Ramos (cell line): Measurements from ENCODE around the gene CDK12.
"Not testable (repeated sequence)": the region's sequence is repeated elsewhere in the genome, so short reads cannot be mapped to it uniquely, and the experiment has no call there.

ENCODE experiments used
- in situ Hi-C: fragments of 300-500 bp; cut with MboI; formaldehyde crosslinking; loops from one replicate; pipeline ENCODE4 v1.14.3; 2022; ENCODE audit warnings: low sequenced_read_pairs; ENCODE audit not compliant: unreplicated experiment

The CDK12 gene

GRCh38 chr17:39487946-39488345 lies 26.7 kb downstream of the CDK12 start:
- in situ Hi-C loops, result no loop called here

- in situ Hi-C loops, result not testable (repeated sequence)
Observed at GRCh38 chr17:39496921-39497320, 35.6 kb downstream of the CDK12 start.

DNA sequence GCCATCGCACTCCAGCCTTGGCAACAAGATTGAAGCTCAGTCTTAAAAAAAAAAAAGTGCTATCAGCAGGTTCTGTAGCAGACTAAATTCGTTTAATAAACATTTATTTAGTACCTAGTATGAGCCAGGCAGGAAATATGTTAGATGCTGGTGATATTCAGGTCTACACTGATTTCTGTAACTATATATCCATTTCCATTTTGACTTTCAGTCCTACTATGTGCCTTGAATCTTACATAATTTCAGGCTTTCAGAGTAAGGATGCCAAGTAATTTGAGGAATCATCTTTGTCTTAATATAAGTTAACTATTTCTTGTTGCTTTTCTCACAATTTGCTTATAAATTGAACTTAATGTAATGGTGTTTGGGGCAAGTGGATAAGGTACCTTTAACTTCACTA lies 46.2 kb downstream of the CDK12 start:
- in situ Hi-C loops, result no loop called here

- in situ Hi-C loops, result no loop called here
Observed at GRCh38 chr17:39508987-39509386, 47.7 kb downstream of the CDK12 start.

DNA sequence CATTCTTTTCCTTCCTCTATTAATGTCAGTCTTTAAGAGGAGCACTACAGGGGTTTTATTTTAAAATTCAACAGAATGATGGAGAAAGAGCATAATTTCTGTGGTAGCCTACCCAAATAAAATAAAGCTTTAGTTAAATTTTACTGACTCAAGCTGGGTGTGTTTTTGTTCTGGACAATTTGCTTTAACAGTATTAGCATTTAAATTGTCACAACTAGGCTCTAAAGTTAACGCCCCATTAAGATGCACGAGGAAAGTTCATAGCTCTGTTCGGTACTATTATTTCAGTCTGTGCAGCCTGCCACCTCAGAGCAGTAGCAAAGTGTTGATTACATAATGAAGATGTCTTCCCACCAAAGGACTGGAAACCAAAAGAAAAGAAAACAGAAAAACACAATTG lies 52.0 kb downstream of the CDK12 start:
- in situ Hi-C loops, result no loop called here

DNA sequence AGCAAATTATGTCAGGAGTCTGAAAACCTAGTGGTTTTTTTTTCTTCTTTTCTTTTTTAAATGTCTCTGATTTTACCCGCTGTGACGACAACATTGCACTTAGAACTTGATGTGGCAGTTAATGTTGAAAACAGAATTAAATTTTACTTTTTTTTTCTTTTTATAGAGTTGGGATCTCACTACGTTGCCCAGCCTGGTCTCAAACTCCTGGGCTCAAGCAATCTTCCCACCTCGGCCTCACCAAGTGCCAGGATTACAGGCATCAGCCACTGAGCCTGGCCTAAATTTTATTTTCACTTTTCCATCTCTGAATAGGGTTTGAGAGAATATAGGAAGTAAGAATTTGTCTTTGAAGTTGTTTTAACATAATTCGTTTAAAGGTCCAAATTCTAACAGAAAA lies 52.6 kb downstream of the CDK12 start:
- in situ Hi-C loops, result no loop called here

GRCh38 chr17:39517224-39517623 lies 55.9 kb downstream of the CDK12 start:
- in situ Hi-C loops, result no loop called here

DNA sequence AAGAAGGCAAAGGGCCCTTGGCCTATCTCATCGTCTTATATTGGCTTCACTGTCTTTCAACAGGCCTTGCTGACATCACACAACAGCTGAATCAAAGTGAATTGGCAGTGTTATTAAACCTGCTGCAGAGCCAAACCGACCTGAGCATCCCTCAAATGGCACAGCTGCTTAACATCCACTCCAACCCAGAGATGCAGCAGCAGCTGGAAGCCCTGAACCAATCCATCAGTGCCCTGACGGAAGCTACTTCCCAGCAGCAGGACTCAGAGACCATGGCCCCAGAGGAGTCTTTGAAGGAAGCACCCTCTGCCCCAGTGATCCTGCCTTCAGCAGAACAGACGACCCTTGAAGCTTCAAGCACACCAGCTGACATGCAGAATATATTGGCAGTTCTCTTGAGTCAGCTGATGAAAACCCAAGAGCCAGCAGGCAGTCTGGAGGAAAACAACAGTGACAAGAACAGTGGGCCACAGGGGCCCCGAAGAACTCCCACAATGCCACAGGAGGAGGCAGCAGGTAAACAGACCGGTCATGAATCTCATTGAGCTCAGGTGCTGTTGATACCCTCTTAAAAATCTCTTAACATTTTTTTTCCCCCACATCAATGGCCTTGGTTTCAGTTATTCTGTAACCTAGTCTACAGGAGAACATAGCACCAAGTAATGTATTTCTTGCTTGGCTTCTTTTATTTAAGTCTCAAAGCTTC lies 64.7 kb downstream of the CDK12 start:
- in situ Hi-C loops, result no loop called here

GRCh38 chr17:39527220-39527813 lies 66.0 kb downstream of the CDK12 start:
- in situ Hi-C loops, result no loop called here

DNA sequence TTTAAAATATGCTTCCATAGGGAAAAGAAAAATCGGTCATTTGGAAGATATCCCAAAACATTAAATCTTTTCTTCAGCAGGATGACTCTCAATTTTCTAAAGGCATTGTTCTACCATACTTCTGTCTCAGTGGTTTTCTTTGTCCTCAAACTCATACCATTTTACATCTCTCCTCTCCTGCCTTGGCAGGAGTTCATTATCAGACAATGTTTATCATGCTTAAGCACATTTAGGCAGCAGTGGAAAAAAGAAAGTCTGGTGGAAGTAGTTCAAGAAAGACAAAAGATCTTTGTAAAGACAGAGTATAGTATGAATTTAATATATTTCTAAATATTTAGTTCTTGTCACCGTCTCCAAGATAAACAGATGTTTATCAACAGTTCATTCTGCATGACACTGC lies 68.2 kb downstream of the CDK12 start:
- in situ Hi-C loops, result no loop called here

DNA sequence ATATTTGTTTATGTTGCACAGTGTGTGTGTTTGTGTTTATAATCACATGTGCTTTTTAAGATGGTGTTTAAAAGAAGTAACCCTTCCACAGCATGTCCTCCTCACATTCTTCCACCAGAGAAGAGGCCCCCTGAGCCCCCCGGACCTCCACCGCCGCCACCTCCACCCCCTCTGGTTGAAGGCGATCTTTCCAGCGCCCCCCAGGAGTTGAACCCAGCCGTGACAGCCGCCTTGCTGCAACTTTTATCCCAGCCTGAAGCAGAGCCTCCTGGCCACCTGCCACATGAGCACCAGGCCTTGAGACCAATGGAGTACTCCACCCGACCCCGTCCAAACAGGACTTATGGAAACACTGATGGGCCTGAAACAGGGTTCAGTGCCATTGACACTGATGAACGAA lies 69.2 kb downstream of the CDK12 start:
- in situ Hi-C loops, result no loop called here

- in situ Hi-C loops, result no loop called here
Observed at GRCh38 chr17:39531252-39531651, 70.0 kb downstream of the CDK12 start.

DNA sequence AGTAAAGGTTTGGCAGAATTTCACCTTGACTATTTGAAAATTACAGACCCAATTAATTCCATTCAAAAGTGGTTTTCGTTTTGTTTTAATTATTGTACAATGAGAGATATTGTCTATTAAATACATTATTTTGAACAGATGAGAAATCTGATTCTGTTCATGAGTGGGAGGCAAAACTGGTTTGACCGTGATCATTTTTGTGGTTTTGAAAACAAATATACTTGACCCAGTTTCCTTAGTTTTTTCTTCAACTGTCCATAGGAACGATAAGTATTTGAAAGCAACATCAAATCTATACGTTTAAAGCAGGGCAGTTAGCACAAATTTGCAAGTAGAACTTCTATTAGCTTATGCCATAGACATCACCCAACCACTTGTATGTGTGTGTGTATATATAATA lies 72.6 kb downstream of the CDK12 start:
- in situ Hi-C loops, result no loop called here

GRCh38 chr17:39534768-39535405 lies 73.6 kb downstream of the CDK12 start:
- in situ Hi-C loops, result no loop called here

DNA sequence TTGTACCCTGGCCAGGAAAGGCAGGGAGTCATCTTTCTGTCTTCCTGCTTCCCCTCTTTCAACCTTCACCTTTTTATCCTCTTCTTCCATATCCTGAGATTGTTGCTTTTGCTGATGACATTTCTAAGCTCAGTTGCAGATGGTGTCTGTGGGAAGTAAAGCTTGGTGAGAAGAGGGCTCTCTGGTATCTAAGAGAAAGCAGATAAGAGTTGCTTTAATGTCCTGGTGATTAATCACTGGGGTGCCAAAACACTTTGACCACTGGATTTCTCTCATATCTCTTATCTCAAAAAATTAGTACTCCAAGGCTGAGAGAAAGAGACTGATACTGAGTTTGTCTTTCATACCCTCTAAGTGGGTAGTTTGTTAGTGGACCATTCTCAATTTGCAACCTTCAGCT lies 75.2 kb downstream of the CDK12 start:
- in situ Hi-C loops, result no loop called here

DNA sequence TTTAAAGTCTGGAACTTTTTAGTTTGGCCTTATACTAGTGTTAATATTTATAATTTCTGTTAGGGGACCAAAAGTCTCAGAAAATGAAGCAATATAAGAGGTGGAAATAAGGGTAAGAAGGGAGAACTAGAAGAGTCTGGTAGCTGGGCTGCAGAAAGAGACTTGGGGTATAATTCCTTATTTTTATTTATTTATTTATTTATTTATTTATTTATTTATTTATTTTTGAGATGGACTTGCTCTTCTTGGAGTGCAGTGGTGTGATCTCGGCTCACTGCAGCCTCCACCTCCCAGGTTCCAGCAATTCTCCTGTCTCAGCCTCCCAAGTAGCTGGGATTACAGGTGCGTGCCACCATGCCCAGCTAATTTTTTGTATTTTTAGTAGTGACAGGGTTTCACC lies 76.1 kb downstream of the CDK12 start:
- in situ Hi-C loops, result not testable (repeated sequence)

DNA sequence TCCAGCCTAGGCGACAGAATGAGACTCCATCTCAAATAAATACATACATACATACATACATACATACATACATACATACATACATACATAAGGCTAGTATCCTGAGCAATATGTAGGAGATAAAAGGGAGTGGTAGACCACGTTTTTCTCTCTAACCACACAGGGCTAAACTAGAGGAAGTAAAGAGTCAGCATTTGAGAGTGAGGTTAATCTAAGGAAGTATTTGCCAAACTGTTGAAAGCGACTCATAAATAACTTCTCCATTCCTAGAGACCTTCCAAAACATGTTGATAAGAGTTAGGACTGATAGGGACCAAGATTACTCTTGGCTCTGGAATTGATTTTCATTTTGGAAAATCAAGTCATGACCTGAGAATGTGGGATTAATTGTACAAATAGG lies 77.6 kb downstream of the CDK12 start:
- in situ Hi-C loops, result no loop called here

DNA sequence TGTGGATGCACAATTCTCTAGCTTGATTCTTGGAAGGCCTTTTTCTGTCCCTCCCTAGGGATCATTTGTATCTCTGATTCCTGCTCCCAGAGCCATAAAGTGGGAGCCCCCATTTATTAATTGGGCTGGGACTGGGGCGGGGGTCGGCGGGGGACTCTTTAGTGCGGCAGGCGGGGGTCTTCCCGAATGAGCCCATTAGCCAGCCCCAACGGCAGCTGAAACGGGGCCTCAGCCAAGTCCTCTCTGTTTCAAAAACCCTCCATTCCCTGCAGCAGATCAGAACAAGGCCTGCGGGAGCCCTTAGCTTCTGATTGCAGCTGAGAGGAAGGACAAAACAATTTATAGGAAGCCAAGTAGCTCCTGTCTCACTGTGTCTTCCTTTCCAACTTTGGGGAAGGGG lies 79.3 kb downstream of the CDK12 start:
- in situ Hi-C loops, result no loop called here

DNA sequence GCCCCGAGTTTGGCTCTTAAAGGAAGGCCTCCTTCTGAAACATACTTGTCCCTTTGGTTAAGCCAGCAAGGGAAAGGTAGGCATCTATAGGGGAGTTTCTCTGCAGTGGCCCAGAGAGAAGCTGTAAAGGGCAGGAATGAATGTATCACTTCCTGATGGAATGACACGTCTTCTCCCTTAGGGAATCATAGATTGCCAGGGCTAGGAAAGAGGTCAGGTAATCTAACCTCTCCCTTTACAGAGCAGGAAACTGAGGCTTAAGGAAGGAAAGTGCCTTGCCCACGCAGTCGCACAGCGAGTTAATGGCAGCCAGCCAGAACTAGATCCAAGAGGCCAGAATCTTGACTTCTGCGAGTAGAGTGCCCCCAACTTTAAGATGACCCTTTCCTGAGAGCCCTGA lies 80.4 kb downstream of the CDK12 start:
- in situ Hi-C loops, result no loop called here

DNA sequence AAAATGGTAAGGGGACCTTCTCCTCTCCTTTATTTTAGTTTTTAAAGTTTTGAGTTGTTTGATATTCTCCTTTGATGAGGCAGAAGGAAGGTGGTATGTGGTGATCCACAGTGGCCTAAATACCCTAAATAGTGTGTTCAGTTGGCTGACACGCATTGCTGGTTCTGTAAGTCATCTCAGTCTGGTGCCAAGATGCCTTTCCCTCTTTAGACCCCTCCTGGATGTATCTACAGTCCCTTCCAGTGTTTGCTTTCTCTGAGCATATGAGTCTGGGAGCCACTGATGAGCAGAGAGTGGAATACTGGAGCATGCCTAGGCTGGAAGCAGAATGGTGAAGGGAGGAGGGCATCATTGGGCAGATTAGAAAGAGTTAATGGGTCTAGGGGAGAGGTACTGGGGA lies 81.9 kb downstream of the CDK12 start:
- in situ Hi-C loops, result no loop called here

- in situ Hi-C loops, result no loop called here
Observed at GRCh38 chr17:39543664-39544063, 82.4 kb downstream of the CDK12 start.

- in situ Hi-C loops, result not testable (repeated sequence)
Observed at GRCh38 chr17:39544361-39544760, 83.1 kb downstream of the CDK12 start.
